ENCODE measurements around the gene TEKTIP1.

Gene TEKTIP1

DNA sequence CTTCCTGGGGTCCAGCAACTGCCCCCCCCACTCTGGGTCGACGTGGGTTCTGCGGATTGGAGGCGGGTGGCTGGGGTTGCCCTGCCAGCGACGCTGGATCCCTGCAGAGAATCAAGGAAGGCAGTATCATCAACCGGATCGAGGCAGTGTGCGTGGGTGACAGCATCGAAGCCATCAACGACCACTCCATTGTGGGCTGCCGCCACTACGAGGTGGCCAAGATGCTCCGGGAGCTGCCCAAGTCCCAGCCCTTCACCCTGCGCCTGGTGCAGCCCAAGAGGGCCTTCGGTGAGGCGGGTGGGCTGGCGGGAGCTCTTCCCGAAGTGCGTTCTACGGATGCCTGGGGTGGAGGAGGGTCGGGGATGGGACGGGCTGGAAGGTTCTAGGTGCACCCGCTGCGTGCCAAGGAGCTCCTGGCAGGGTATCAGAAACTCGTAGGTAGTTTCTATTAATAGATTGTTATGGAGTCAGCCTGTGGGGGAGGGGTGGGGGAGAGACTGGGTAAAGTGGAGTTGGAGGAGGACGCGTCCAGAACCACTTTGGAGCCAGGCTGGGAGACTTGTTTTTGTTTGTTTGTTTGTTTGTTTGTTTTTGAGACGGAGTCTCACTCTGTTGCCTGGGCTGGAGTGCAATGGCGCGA, 47.9 kb downstream of the TEKTIP1 start:
- DNase-seq, result no peak

DNA sequence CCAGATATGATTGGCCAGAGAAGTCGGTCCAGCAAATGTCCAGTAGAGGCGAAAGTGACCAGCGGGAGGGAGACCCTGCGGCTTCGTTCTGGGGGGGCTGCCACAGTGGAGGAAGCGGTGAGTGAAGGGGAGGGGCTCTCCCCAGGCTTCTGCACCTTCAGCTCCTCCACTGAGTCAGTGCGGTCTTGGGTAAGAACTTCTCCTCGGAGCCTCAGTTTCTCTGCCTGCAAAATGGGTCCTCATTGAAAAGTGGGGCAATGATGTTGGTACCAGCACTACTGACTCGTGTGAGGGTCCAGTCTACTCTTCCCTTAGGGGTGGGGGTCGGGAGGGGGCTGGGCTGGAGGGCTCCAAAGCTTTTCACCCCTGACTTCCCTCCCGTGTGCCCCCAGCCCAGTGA, 50.5 kb downstream of the TEKTIP1 start:
- no peak for DNase-seq

GRCh38 chr19:3589949-3590348, 51.0 kb downstream of the TEKTIP1 start:
- DNase-seq, result no peak

DNA sequence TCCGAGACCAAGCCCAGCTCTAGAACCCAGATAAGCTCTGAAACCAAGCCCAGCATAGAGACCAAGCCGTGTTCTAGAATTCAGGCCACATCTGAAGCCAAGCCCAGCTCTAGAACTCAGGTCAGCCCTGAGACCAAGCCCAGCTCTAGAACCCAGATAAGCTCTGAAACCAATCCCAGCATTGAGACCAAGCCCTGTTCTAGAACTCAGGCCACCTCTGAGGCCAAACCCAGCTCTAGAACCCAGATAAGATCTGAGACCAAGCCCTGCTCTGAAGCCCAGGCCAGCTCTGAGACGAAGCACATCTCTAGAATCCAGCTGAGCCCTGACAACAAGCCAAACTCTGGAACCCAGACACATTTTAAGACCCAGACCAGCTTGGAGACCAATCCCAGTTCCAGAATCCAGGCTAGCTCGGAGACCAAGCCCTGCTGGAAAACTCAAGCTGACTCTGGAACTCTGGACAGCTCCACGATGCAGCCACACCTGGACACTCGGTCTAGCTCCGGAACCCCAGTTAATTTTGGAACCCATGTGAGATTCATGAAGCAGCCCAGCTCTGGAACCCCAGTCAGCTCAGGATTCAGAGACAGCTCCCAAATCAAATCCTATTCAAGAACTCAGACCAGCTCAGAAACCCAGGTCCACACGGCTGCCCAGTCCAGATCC, 52.2 kb downstream of the TEKTIP1 start:
- DNase-seq, result no peak

DNA sequence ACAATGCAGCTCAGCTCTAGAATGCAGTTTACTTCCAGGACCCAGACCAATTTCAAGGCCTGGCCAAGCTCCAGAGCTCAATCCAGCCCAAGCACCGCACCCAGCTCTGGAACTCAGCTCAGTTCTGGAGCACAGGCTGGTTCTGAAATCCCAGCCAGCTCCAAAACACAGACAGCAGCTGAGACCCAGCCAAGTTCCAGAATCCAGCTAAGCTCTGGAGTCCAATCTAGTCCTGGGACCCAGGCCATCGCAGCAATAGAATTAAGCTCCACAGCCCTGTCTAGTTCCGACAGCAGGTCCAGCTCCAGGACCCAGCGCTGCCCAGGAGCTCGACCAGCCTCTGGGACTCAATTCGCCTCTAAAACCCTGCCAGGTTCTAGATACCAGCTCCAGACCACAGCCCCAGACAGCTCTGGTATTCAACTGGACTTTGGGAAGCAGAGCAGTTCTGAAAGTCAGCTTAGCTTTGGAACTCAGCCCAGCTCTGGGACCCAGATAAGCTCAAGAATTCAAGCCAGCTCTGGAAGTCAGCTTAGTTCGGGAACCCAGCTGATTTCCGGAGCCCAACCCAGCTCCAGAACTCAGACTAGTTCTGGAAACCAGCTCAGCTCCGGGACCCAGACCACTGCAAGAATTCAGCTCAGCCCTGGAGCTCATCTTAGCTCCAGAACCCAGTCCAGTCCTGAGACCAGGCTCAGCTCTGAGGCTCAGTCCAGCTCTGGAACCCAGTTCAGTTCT, 53.1 kb downstream of the TEKTIP1 start:
- DNase-seq, result no peak

DNA sequence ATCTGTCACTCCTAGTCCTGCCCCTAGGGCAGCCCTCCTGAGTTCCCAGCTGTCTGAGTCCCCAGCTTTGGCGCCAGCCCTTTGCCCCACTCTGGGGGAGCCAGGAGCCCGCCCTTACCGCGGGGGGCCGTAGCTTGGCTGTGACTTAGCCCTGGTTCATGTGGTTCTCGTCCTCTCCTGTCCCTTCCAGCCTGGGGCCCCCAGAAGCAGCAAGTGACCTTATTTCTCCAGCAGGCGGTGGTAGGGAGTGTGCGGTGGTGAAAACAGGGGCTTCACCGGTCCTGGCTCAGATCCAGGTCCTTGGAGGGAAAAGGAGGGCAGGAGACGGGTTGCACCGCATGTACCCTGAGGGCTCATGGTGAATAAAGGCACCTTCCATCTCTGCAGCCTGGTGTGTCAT, 54.2 kb downstream of the TEKTIP1 start:
- DNase-seq, result no peak

Measured in NCI-H774 (cell line).